K562 (cell line): Measurements from ENCODE around the gene CSNK1G1.

Experiments
- HDAC2 ChIP-seq: fragments of 450-650 bp; IDR thresholded peaks from 2 replicates; pipeline ENCODE4 v1.6.1; 2016; ENCODE audit warnings: mild to moderate bottlenecking
- RCOR1 ChIP-seq, 2 experiments: IDR thresholded peaks; 2 replicates each; pipeline ENCODE4 v1.6.1; 2012; ENCODE audit warnings: low read depth in 2 of 2, low read length in 2 of 2, borderline replicate concordance in 1 of 2, improper control_type of control experiment in 1 of 2
- REST ChIP-seq, 2 experiments: fragments of 450-650 bp; formaldehyde crosslinking in 1 of 2; IDR thresholded peaks; 2 replicates each; pipeline versions ENCODE4 v1.4.0 to v1.6.1; 2014 to 2020; ENCODE audit warnings: mild to moderate bottlenecking in 2 of 2, borderline replicate concordance in 1 of 2, low read depth in 1 of 2
- SIN3A ChIP-seq, 2 experiments: fragments of 150-350 bp in 1 of 2; IDR thresholded peaks; 2 replicates each; pipeline ENCODE4 v1.6.1; 2011 to 2016; ENCODE audit warnings: borderline replicate concordance in 2 of 2, low read depth in 2 of 2, low read length in 2 of 2, mild to moderate bottlenecking in 2 of 2, moderate library complexity in 2 of 2; ENCODE audit not compliant: control insufficient read depth in 1 of 2
- TARDBP ChIP-seq: fragments of 450-650 bp; IDR thresholded peaks from 2 replicates; pipeline ENCODE4 v1.6.1; 2016
- TEAD2 ChIP-seq: fragments of 450-650 bp; IDR thresholded peaks from 2 replicates; pipeline ENCODE4 v1.6.1; 2016; ENCODE audit warnings: missing genetic modification characterization, control low read depth, missing compliant biosample characterization
- ZBTB43 ChIP-seq: sonication (generic); formaldehyde crosslinking; IDR thresholded peaks from 2 replicates; pipeline ENCODE4 v1.8.0; 2023; ENCODE audit warnings: mild to moderate bottlenecking, missing genetic modification reagents
- ZC3H4 ChIP-seq: sonication (generic); formaldehyde crosslinking; IDR thresholded peaks from 2 replicates; pipeline ENCODE4 v1.9.0; 2021; ENCODE audit warnings: missing genetic modification reagents, borderline replicate concordance
- ZNF609 ChIP-seq: sonication (generic); formaldehyde crosslinking; IDR thresholded peaks from 2 replicates; pipeline ENCODE4 v1.8.1; 2023; ENCODE audit warnings: missing genetic modification reagents, mild to moderate bottlenecking, borderline replicate concordance
- TF ChIP-seq, protein P1 (sequence below), 3 experiments: IDR thresholded peaks in 2 of 3; conservative IDR thresholded peaks in 1 of 3; 2 replicates each; pipeline ENCODE4 v1.5.1; 2011 to 2012; ENCODE audit warnings: low read length in 3 of 3, mild to moderate bottlenecking in 3 of 3, control low read depth in 2 of 3, improper control_type of control experiment in 1 of 3, inconsistent platforms in 1 of 3, low read depth in 1 of 3, mixed read lengths in 1 of 3, moderate library complexity in 1 of 3; ENCODE audit not compliant: insufficient read depth in 2 of 3

GRCh38 chr15:64247535-64247905 is 108.5 kb downstream of the CSNK1G1 start:
- TF ChIP-seq ZBTB43 (CRISPR knock-in tag) (no peak), ZC3H4 (CRISPR knock-in tag) (no peak), HDAC2 (no peak), ZNF609 (CRISPR knock-in tag) (no peak), SIN3A (IDR thresholded peaks at IDR 0.05; ENCODE audit: borderline replicate concordance in 2 of 2, control insufficient read depth in 1 of 2, low read depth in 2 of 2, low read length in 2 of 2) (no peak), REST (IDR thresholded peaks at IDR 0.05; ENCODE audit: borderline replicate concordance) (no peak), REST (CRISPR knock-in tag; IDR thresholded peaks at IDR 0.05; ENCODE audit: low read depth) (no peak), TEAD2 (tag) (no peak), TARDBP (no peak), RCOR1 (IDR thresholded peaks at IDR 0.05; ENCODE audit: borderline replicate concordance in 1 of 2, low read depth in 2 of 2, low read length in 2 of 2) (no peak)
- TF ChIP-seq, protein P1, sequence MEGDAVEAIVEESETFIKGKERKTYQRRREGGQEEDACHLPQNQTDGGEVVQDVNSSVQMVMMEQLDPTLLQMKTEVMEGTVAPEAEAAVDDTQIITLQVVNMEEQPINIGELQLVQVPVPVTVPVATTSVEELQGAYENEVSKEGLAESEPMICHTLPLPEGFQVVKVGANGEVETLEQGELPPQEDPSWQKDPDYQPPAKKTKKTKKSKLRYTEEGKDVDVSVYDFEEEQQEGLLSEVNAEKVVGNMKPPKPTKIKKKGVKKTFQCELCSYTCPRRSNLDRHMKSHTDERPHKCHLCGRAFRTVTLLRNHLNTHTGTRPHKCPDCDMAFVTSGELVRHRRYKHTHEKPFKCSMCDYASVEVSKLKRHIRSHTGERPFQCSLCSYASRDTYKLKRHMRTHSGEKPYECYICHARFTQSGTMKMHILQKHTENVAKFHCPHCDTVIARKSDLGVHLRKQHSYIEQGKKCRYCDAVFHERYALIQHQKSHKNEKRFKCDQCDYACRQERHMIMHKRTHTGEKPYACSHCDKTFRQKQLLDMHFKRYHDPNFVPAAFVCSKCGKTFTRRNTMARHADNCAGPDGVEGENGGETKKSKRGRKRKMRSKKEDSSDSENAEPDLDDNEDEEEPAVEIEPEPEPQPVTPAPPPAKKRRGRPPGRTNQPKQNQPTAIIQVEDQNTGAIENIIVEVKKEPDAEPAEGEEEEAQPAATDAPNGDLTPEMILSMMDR (IDR thresholded peaks at IDR 0.05 in 2 of 3, conservative IDR thresholded peaks at IDR 0.05 in 1 of 3; ENCODE audit: insufficient read depth in 2 of 3, low read depth in 1 of 3, low read length in 3 of 3): no peak
